M059J (cell line): ENCODE data around the gene SYCE1. TPM values are rescaled to one million over a fixed set of nuclear protein-coding genes. Genes with fewer than 3 reads are reported as not detected.
A peak's percentile ranks its signal among the peaks of the same experiment; 100 is the strongest.
"Not testable (repeated sequence)": the region's sequence is repeated elsewhere in the genome, so short reads cannot be mapped to it uniquely, and the experiment has no call there.

Experiments used
- DNase-seq: peaks from one replicate; pipeline ENCODE4 v3.0.0-alpha.2; 2012; ENCODE audit warnings: low read depth
- total RNA-seq: library from RNA; depleted of rRNA; stranded (reverse); fragments of >200 nt; shearing (Covaris generic); gene quantifications from 2 replicates; pipeline ENCODE4 v1.2.3, GENCODE V29; 2014; rRNA removed

The SYCE1 gene, protein sequence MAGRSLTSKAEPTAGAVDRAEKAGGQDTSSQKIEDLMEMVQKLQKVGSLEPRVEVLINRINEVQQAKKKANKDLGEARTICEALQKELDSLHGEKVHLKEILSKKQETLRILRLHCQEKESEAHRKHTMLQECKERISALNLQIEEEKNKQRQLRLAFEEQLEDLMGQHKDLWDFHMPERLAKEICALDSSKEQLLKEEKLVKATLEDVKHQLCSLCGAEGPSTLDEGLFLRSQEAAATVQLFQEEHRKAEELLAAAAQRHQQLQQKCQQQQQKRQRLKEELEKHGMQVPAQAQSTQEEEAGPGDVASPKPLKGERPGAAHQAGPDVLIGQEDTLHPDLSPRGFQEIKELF
- total RNA-seq: not detected in 2 replicates

DNA sequence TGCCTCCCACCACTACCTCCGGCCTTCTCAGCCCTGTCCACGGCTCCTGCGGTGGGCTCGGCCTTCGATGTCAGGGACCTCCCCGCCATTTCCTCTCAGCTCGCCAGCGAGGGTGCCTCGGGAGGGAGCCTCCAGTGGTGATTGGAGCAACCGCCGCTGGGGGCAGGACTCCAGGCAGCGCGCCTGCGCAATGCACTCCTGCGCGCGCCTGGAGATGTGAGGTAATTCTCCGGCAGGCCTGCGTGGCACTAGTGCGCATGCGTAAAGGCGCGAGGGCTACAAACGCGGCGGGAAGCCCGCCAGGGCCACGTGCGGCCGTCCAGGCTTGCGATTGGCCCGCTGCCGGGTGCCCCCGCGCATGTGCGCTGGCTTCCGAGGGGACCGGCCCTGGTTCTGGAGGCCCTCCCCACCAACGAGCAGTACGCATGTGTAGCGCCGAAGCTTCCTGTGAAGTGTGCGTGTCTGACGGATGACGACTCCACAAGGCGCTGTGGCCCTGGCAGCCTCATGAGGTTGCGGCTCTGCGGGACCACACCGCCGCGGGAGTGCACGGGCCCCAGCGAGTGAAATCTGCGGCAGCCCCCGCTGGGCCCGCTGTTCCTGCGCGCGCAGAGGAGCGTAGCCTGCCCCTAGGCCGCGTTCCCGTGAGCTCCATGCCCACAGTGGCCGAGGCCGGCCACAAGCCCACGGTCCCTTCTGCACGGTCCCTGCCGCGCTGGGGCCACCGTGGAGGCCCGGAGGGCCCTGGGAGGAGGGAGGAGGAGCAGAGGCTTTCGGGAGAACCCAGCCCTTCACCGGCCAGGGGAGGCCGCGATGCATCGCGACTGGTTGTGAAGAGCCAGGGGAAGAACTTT lies at the start of gene SYCE1:
Gene SYCE1 (minus strand): TSS at position 143 of the 854 bp plus-strand sequence. CDS start 54 bp downstream, at position 89.
- DNase-seq: no peak

DNA sequence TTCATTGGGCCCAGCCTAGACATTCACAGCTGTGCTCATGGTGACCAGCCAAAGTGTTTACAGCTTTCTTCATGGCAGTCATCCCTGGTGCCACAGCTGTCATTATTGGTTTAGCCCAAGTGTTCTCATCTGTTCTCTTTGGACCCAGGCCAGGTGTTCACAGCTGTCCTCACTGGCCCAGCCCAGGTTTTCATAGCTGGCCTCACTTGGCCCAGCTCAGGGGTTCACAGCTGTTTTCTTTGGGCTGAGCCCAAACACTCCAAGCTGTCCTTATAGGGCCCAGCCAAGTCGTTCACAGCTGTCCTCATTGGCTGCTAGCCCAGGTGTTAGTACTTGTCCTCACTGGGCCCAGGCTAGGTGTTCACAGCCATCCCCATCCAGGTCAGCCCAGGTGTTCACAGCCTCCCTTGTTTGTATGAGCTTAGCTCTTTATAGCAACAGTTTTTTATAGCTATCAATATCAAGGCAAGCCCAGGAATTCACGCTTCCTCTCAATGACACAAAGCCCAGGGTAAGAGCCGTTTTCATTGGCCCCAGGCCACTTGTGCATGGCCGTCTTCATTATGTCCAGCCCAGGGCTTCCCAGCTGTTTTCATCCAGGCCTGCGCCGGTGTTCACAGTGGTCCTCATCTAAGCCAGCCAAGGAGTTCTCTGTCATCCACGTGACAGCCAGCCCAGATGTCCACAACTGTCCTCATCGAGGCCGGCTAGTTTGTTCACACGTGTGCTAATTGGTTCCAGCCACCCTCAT lies 49.6 kb upstream of the SYCE1 start:
- DNase-seq: no peak

DNA sequence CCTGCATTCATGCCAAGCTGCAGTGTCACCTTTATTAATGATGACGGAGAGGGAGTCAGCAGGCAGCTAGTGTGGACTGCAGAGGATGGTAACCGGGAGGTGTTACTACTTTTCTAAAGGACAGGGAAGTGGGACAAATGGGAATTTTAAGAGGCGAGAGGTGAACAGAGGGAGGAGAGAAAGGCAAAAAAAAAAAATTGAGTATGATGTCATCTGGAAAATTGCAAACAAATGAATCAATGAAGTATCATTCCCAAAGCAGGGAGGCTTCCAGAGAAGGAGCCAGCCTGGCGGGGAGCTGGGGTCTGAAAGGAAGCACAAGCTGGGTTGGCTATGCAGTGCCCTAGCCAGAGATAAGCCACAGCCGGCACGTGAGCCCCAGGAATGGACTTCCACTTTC lies 48.3 kb upstream of the SYCE1 start:
- DNase-seq: no peak

DNA sequence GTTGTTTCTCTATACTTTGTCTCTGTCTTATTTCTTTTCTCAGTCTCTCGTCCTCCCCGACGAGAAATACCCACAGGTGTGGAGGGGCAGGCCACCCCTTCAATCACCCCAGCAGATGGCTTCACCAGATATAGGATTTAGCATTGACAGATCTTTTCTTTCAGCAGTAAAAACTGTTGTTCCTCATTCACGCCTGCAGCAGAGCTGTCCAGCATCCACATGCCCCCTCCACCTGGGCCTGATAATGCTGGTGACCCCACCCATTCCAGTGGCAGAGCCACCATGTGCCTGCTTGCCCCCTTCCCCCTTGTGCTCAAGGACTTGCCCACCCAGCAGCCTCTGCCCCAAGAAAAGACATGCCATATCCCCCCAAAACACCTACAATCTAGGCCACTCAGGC lies 45.7 kb upstream of the SYCE1 start:
- no peak for DNase-seq

DNA sequence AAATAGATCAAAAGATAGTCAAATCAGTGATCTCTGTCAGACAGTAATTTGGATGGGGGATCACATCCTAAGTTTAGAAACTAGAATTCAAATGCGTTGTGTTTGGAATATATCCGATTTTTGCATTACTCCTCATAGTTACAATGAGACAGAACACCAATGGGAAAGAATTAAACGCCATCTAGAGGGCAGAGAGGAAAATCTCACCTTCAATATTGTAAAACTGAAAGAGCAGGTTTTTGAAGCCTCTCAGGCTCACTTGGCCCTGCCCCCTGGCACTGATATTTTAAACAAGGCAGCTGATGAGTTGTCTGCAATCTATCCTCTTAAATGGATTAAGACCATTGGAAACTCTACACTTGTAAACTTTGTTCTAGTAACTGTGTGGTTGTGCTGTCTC lies 43.5 kb upstream of the SYCE1 start:
- DNase-seq: peak; percentile 22

DNA sequence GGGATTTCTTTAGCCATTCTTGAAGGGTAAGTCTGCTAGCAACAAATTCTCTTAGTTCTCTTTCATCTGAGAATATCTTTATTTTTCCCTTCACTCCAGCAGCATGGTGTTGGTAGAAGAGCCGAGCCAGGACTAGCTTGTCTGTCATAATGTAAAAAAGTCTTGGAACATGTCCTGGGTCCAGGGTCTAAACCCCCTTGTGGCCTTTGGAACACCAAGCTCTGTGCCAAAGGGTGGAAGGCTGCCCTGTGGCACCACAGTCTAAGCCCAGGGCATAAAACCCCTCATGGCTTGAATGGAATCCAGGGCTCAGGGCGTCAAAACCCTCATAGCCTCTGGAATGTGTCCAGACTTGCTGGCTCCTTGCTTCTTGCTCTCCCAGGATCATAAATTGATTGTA lies 38.1 kb upstream of the SYCE1 start:
- not testable (repeated sequence) for DNase-seq

DNA sequence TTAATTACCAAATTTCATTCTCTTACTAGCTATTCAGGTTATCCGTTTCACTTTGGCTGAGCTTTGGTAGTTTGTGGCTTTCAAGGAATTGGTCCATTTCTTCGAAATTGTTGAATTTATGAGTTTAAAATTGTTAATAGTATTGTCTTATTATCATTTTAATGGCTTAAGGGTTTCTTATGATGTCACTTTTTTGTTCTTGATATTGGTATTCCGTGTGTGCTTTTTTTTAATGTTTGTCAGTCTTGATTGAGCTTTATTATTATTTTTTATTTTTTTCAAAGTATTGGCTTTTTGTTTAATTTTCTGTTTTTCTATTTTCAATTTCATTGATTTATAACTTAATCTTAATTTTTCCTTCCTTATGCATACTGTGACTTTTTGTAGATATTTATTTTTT lies 35.3 kb upstream of the SYCE1 start:
- no peak for DNase-seq

DNA sequence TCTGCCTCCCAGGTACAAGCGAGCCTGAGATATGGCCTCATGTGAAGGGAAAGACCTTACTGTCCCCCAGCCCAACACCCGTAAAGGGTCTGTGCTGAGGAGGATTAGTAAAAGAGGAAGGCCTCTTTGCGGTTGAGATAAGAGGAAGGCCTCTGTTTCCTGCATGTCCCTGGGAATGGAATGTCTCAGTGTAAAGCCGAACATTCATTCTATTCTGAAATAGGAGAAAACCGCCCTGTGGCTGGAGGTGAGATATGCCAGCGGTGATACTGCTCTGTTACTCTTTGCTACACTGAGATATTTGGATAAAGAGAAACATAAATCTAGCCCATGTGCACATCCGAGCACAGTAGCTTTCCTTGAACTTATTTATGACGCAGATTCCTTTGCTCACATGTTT lies 34.5 kb upstream of the SYCE1 start:
- DNase-seq: not testable (repeated sequence)

DNA sequence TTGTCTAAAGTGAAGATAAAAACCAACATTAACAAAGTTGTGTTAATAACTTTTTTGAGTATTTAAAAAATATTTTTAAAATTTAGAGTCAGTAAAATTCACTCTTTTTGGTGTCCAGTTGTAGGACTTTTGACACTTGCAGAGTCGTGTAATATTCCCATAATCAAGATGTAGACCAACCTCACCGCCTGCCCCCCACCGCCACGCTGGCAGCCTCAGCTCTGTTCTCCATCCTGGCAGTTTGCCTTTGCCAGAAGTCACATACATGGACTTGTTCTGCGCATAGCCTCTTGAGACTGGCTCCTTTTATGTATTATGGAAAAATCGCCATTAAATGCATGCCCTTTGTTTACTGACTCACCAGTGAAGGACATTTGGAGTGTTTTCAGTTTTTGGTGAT lies 27.3 kb upstream of the SYCE1 start:
- no peak for DNase-seq

DNA sequence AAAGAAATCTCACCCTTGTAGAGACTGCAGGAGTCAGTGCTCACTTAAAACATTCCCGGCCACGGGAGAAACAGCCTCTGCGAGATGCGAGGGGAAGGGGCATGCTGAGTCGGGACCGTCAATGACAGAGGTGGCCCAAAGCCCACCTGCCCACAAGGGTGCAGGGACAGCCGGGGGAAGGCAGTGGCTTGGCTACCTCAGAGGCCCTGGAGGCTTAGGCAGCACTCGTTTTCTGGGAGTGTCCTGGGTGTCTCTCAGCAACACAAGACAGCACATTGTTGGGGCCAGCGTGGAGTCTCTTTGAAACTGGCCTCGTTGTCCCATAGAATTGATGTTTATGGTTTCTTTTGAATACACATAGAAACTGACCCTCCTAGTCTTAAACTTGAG lies 25.6 kb upstream of the SYCE1 start:
- DNase-seq: no peak

DNA sequence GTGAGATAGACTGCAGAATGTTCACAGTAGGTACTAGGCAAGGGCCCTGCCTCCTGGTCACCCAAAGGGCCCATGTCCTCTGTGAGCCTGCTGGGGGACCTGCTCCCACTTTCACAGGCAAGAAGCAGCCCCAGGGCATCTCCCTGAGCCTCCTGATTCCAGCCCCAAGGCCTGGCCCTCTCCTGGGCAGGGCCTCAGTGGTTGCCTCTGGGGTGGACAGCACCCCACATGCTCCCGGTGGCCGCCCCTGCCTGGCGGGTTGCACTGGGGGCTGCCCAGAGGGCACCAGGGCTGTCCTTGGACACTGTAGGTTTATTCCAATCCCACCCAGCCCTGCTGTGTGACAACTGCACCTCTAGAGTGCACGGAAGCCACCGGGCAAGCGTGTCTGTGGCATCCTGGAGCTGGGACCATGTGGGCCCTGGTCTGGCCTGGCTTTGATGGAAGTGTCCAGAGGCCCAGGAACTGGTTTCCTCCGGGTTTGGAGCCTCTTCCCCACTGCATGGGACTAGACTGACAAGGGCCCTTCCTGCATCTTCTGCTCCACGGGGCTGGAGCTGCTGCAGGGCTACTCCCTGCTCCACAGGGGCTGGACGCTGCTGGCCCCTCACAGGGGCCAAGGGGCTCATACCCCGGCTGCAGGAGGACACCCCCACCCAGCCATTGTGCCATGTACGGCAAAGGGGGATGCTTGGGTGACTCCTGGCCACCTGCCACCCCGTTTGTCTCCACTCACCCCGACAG lies 25.0 kb upstream of the SYCE1 start:
- DNase-seq: no peak

DNA sequence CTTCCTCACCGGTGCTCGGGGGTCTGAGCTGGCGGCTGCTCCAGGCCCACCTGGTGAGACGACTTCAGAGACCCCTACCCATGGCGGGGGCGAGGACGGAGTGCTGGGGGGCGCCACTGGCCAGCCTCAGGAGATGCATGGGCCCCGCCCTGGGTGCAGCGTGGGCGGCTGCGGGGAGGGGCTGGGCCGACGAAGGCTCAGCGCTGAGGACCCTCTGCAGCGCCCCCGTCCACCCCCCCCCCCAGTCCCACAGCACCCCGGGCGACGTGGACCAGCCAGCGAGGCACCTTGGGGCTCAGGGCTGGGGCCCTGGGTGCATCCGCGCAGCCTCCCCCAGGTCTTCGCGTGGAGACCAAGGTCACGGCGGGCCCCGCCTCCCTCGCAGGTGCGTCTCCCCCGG lies 11.7 kb upstream of the SYCE1 start:
- not testable (repeated sequence) for DNase-seq

DNA sequence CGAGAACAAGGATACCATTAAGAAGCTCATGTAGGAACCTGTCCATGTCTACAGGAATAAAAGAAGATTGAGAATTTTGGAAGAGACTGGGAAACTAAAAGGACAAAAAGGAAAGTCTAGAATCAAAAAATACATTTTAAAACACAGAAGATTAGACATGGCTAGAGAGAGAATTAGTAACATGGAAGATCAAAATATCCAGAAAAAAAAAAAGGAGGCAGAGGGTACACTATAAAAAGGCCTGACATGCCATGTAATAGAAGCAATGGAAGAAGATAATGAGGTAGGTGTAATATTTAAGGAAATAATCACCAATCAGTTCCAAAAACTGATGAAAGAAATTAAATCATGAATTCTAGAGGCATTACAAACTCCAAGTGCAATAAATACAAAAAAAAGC lies 8.1 kb upstream of the SYCE1 start:
- DNase-seq: not testable (repeated sequence)

DNA sequence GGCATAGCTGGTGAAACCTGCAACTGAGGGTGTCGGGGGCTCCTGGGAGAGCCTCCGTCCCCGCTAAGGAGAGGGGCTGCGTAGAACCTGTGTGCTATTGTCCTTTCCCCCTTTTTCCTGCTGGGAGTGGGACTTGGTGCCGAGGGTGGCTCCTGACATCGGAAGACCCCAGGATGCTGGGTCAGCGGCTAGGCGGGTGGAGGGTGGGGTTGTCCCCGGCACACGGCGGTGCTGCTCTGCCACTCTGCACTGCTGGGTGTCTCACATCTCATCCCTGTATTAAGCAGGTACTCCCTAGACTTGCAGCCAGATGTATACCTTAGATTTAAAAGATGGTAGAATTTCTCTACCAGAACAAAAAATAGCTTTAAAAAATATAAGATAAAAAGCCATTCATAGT lies 6.7 kb upstream of the SYCE1 start:
- DNase-seq: not testable (repeated sequence)

DNA sequence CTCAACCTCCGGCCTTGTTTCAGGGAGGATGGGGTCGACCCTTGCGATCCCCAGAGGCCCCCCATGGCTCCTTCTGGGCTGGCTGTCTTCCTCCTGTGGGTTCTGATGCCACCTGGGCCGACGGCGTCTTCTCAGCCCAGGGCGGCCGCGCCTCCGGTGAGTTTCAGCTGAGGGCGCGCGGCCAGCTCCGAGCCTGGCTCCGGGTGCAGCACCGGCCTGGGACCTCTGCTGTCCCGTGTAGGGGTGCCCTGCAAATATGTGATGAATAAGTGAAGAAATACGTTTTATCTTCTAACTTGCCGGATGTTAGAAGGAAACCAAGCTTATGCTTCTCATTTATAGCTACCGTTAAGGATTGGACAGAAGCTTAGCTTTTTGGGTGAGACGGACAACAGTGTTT lies 4.4 kb upstream of the SYCE1 start:
- DNase-seq: not testable (repeated sequence)

DNA sequence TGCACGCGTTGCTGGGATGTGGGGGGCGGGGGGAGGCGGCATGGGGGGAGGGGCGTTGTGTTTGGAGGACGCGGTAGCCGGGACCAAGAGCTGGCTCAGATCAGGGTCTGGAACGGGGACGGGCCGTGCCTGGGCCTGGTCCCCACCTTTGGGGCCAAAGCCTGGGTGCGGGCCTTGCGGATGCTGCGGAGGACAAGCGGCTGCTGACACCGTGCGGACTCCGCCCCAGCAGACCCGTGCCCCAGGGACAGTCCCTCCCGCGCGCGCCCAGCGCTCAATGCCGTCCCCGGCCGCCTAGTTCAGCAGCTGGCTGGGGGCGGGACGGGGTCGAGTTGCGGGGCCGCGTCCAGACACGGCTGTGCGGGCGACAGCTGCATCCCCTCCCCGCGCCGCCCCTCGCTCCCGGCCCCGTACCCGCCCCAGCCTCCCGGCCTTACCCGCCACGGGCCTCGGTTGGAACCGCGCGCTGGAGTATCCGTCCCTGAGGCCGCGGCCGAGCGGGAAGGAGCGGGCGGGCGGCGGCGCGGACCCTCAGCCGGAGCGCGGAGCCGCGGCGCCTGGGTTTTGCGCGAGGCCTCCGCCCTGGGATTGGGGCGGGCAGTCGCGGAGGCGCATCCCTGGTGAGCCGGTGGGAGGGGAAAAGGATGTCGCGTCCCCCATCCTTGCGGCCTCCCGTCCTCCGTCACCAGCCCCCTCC lies 3.6 kb upstream of the SYCE1 start:
- DNase-seq: not testable (repeated sequence)

DNA sequence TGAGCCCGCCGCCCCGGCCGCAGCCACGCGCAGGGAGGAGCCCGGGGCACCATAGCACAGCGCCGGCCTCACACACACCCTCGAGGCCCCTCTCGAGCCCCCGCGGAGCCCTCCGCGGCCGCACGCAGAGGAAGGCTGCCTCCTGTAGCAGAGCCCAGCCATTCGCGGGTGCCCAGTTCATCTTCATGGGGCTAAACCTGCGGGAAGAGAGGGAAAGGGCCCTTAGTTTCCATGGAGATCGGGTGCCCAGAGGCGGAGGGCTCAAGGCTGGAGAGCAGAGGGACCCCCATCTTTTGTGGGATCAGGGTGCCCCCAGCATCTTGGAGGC lies 2.9 kb upstream of the SYCE1 start:
- no peak for DNase-seq

DNA sequence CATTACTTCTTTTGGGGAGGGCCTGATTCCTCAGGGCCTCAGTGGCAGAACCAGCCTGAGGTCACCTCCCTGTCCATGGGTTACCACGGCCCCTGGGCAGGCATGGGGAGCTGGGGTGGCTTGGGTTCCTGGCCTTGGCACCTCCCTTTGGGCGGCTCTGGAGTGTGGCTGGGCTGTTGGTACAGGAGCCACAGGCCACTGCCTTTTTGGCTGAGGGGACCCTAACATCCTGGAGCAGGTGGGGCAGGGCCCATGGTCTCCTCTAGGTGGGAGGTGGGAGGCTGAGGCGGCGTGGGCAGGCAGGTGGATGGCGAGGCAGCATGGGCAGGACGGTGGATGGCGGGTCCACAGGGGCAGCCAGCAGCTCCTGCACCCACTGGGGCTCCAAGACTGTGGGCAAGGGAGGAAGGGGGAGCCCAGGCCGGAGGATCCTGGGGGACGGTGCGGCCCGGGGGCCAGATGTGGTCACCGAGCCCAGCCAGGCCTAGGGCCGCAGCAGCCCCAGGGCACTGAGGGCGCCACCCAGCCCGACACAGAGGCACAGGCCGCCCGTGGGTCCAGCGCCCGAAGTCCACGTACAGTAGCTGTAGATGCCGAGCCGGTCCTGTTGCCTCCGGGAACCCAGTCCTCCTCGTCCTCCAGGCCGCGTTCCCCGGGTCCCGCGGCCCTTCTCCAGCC lies 2.4 kb upstream of the SYCE1 start:
- DNase-seq: no peak

DNA sequence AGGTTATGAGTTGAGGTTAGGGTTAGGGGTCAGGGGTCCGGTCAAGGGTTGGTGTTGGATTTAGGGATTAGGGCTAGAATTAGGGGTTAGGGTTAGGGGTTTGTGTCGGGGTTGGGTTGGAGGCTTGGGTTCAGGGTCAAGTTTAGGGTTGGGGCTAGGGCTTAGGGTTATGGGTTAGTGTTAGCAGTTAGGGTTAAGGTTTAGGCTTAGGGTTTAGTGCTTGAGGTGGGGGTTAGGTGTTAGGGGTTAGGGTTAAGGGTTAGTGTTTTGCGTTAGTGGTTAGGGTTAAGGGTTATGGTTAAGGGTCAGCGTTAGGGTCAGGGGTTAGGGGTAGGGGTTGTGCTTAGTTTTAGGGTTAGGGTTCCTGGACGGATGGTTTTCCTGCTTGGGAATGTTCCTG lies 1.7 kb upstream of the SYCE1 start:
- no peak for DNase-seq

DNA sequence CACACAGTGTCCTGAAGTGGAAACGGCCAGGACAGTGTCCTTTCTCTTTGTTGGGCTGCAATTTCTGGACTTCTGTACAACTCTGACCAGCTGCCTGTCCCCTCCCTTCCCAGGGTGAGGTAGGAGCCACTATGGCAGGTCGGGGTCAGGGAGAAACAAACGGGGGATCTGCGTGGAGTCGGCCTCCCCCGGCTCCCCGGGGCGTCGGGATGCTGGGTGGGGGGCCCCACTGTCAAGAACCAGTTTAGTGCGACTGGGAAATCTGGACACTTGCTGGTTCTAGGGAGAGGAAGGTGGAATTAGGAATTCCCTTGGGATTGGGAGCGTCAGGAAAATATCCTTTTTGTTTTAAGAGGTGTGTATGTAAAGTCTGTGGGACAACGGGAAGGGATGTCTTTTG lies 567 bp downstream of the SYCE1 start:
- no peak for DNase-seq

DNA sequence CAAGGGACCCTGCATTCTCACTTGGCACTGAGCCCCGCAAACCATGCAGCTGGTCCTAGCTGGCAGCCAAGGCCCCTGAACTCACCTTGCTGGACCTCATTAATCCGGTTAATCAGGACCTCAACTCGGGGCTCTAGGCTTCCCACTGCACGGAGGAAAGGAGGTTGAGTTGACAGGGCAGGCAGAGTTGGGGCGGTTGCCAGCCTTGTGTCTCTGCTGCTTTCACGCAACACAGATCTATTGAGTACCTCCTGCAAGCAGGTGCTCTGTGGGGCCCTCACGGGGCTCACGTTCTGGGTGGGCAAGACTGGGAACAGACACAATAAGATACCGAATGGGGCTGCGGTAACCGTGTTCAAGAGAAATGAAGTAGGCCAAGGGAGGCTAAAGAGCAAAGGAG lies 6.2 kb downstream of the SYCE1 start:
- no peak for DNase-seq
